ENCODE measurements around the gene OMP. TPM values are rescaled to one million over a fixed set of nuclear protein-coding genes. Genes with fewer than 3 reads are reported as not detected.

Gene OMP
- total RNA-seq, 2 donors from 2014 or later, result not detected

GRCh38 chr11:77123591-77123990 lies 21.0 kb downstream of the OMP start:
- intact Hi-C loops (cut with DNase I), result loop anchor here (5.0 kb wide), 1 partner anchor 59 kb away; no protein-coding TSS in a partner anchor
- H3K4me3 ChIP-seq, result no peak overlapping the region
- H3K36me3 ChIP-seq (replicated peaks in 1 of 2; ENCODE audit: insufficient read depth in 1 of 2, low read depth in 2 of 2), result no peaks in the 10 kb centered on the region
- no peak for ATAC-seq
- no peak for TF ChIP-seq CTCF (IDR thresholded peaks at IDR 0.05)
- TF ChIP-seq POLR2A (IDR thresholded peaks at IDR 0.05), result no peak
- no peaks in the 10 kb centered on the region for H3K9me3 ChIP-seq
- H3K27ac ChIP-seq, result no peak overlapping the region
- DNase-seq, result no peak
- peaks cover 20% of the 10 kb centered on the region for H3K4me1 ChIP-seq
- WGBS, 2 donors, result 63 to 86% methylated on average over 2 to 8 of the region's 8 CpGs
- H3K27me3 ChIP-seq, result no peaks in the 10 kb centered on the region

GRCh38 chr11:77124041-77124440 lies 21.4 kb downstream of the OMP start:
- intact Hi-C loops (cut with DNase I), result loop anchor here (5.0 kb wide), 1 partner anchor 58 kb away; no protein-coding TSS in a partner anchor
- DNase-seq (no peak), ATAC-seq (no peak)
- TF ChIP-seq POLR2A (IDR thresholded peaks at IDR 0.05) (no peak), CTCF (IDR thresholded peaks at IDR 0.05) (no peak)
- Histone ChIP-seq H3K36me3 (replicated peaks in 1 of 2; ENCODE audit: insufficient read depth in 1 of 2, low read depth in 2 of 2) (no peaks in the 10 kb centered on the region), H3K9me3 (no peaks in the 10 kb centered on the region), H3K4me1 (peaks cover 24% of the 10 kb centered on the region), H3K4me3 (no peak overlapping the region), H3K27ac (no peak overlapping the region), H3K27me3 (no peaks in the 10 kb centered on the region)
- 80 to 81% methylated on average over 8 of the region's 8 CpGs for WGBS, 2 donors

GRCh38 chr11:77124488-77124887 lies 21.8 kb downstream of the OMP start:
- H3K9me3 ChIP-seq, result no peaks in the 10 kb centered on the region
- H3K4me1 ChIP-seq, result peaks cover 28% of the 10 kb centered on the region
- WGBS, 2 donors, result 84 to 96% methylated on average over 4 to 6 of the region's 6 CpGs
- no peak overlapping the region for H3K27ac ChIP-seq
- DNase-seq (no peak), ATAC-seq (no peak)
- no peak overlapping the region for H3K4me3 ChIP-seq
- intact Hi-C loops (cut with DNase I), result loop anchor here (5.0 kb wide), 1 partner anchor 58 kb away; no protein-coding TSS in a partner anchor
- H3K27me3 ChIP-seq, result no peaks in the 10 kb centered on the region
- H3K36me3 ChIP-seq (replicated peaks in 1 of 2; ENCODE audit: insufficient read depth in 1 of 2, low read depth in 2 of 2), result no peaks in the 10 kb centered on the region
- no peak for TF ChIP-seq POLR2A (IDR thresholded peaks at IDR 0.05)
- no peak for TF ChIP-seq CTCF (IDR thresholded peaks at IDR 0.05)

GRCh38 chr11:77125191-77125590 lies 22.6 kb downstream of the OMP start:
- WGBS, 2 donors, result 44 to 75% methylated on average over 6 of the region's 6 CpGs
- DNase-seq (no peak), ATAC-seq (no peak)
- H3K27me3 ChIP-seq, result no peaks in the 10 kb centered on the region
- intact Hi-C loops (cut with DNase I), result no loop called here
- no peaks in the 10 kb centered on the region for H3K36me3 ChIP-seq (replicated peaks in 1 of 2; ENCODE audit: insufficient read depth in 1 of 2, low read depth in 2 of 2)
- H3K9me3 ChIP-seq, result no peaks in the 10 kb centered on the region
- peaks cover 33% of the 10 kb centered on the region for H3K4me1 ChIP-seq
- no peak overlapping the region for H3K27ac ChIP-seq
- TF ChIP-seq CTCF (IDR thresholded peaks at IDR 0.05) (no peak), POLR2A (IDR thresholded peaks at IDR 0.05) (no peak)
- no peak overlapping the region for H3K4me3 ChIP-seq

- WGBS, 2 donors, result 53% methylated on average over 4 of the region's 4 CpGs; no CpG with 5 or more reads in 1 of the 2 donors
Observed at GRCh38 chr11:77125695-77126094, 23.1 kb downstream of the OMP start.

More at GRCh38 chr11:77125695-77126094, 23.1 kb downstream of the OMP start:
- H3K36me3 ChIP-seq (replicated peaks in 1 of 2; ENCODE audit: insufficient read depth in 1 of 2, low read depth in 2 of 2), result no peaks in the 10 kb centered on the region
- TF ChIP-seq CTCF (IDR thresholded peaks at IDR 0.05), result no peak
- no peak for TF ChIP-seq POLR2A (IDR thresholded peaks at IDR 0.05)
- intact Hi-C loops (cut with DNase I), result no loop called here
- H3K27me3 ChIP-seq, result no peaks in the 10 kb centered on the region
- H3K4me1 ChIP-seq, result peaks cover 38% of the 10 kb centered on the region
- ATAC-seq, result no peak
- DNase-seq, result no peak
- H3K9me3 ChIP-seq, result no peaks in the 10 kb centered on the region
- no peak overlapping the region for H3K27ac ChIP-seq
- no peak overlapping the region for H3K4me3 ChIP-seq

Measured in body of pancreas (tissue), 4 donors.